Mucosa of stomach (tissue), 1 donor: ENCODE data around the gene P2RY10.

Source experiments
- H3K27me3 ChIP-seq: one replicate; pipeline ENCODE4 v1.7.0; 2013; ENCODE audit warnings: mild to moderate bottlenecking, low read length; ENCODE audit not compliant: control insufficient read depth, insufficient read depth
- H3K36me3 ChIP-seq: one replicate; pipeline ENCODE4 v1.7.0; 2013; ENCODE audit warnings: low read length; ENCODE audit not compliant: control insufficient read depth, insufficient read depth
- H3K4me1 ChIP-seq: one replicate; pipeline ENCODE4 v1.7.0; 2013; ENCODE audit warnings: mild to moderate bottlenecking, low read length; ENCODE audit not compliant: control insufficient read depth, insufficient read depth
- H3K4me3 ChIP-seq: one replicate; pipeline ENCODE4 v1.7.0; 2013; ENCODE audit warnings: low read length
- H3K9ac ChIP-seq: one replicate; pipeline ENCODE4 v1.7.0; 2013; ENCODE audit warnings: mild to moderate bottlenecking, low read length, moderate library complexity
- H3K9me3 ChIP-seq: one replicate; pipeline ENCODE4 v1.7.0; 2013; ENCODE audit warnings: mild to moderate bottlenecking, low read length, moderate library complexity; ENCODE audit not compliant: control insufficient read depth
- donor health status: Pancreatic carcinoma.

P2RY10 gene

GRCh38 chrX:78945186-78945912, at the start of gene P2RY10:
TSS of gene P2RY10 (plus strand) at chrX:78945391. CDS start at chrX:78960521, 15,130 bp downstream.
- no peaks in the 10 kb centered on the region for H3K27me3 ChIP-seq
- no peak within 1 kb of the TSS for H3K9ac ChIP-seq
- no peaks in the 10 kb centered on the region for H3K36me3 ChIP-seq
- H3K4me1 ChIP-seq = no peaks in the 10 kb centered on the region
- H3K4me3 ChIP-seq = no peak within 1 kb of the TSS
- no peaks in the 10 kb centered on the region for H3K9me3 ChIP-seq

GRCh38 chrX:78922754-78923153, 22.4 kb upstream of the P2RY10 start:
- H3K9ac ChIP-seq = no peak overlapping the region
- H3K9me3 ChIP-seq = no peaks in the 10 kb centered on the region
- no peak overlapping the region for H3K4me3 ChIP-seq
- no peaks in the 10 kb centered on the region for H3K4me1 ChIP-seq
- H3K36me3 ChIP-seq = no peaks in the 10 kb centered on the region
- H3K27me3 ChIP-seq = no peaks in the 10 kb centered on the region

GRCh38 chrX:78923198-78924015, 21.8 kb upstream of the P2RY10 start:
- H3K4me1 ChIP-seq = no peaks in the 10 kb centered on the region
- H3K9me3 ChIP-seq = no peaks in the 10 kb centered on the region
- H3K9ac ChIP-seq = no peak overlapping the region
- H3K36me3 ChIP-seq = no peaks in the 10 kb centered on the region
- no peaks in the 10 kb centered on the region for H3K27me3 ChIP-seq
- H3K4me3 ChIP-seq = no peak overlapping the region

- Histone ChIP-seq H3K27me3 (no peaks in the 10 kb centered on the region), H3K9ac (no peak overlapping the region), H3K4me1 (no peaks in the 10 kb centered on the region), H3K4me3 (no peak overlapping the region), H3K9me3 (no peaks in the 10 kb centered on the region), H3K36me3 (no peaks in the 10 kb centered on the region)
Observed at GRCh38 chrX:78931814-78932213, 13.4 kb upstream of the P2RY10 start.

- Histone ChIP-seq H3K9me3 (no peaks in the 10 kb centered on the region), H3K27me3 (no peaks in the 10 kb centered on the region), H3K9ac (no peak overlapping the region), H3K4me3 (no peak overlapping the region), H3K36me3 (no peaks in the 10 kb centered on the region), H3K4me1 (no peaks in the 10 kb centered on the region)
Observed at GRCh38 chrX:78934866-78935265, 10.3 kb upstream of the P2RY10 start.

- Histone ChIP-seq H3K36me3 (no peaks in the 10 kb centered on the region), H3K9ac (no peak overlapping the region), H3K27me3 (no peaks in the 10 kb centered on the region)
Observed at GRCh38 chrX:78944351-78944750, 840 bp upstream of the P2RY10 start.

GRCh38 chrX:78946178-78946931, 1.2 kb downstream of the P2RY10 start:
- no peak overlapping the region for H3K4me3 ChIP-seq
- no peaks in the 10 kb centered on the region for H3K9me3 ChIP-seq
- H3K27me3 ChIP-seq = no peaks in the 10 kb centered on the region
- H3K36me3 ChIP-seq = no peaks in the 10 kb centered on the region
- no peak overlapping the region for H3K9ac ChIP-seq
- H3K4me1 ChIP-seq = no peaks in the 10 kb centered on the region

More at GRCh38 chrX:78944351-78944750, 840 bp upstream of the P2RY10 start:
- no peaks in the 10 kb centered on the region for H3K4me1 ChIP-seq
- H3K9me3 ChIP-seq = no peaks in the 10 kb centered on the region
- no peak overlapping the region for H3K4me3 ChIP-seq

GRCh38 chrX:78950009-78950835, 5.0 kb downstream of the P2RY10 start:
- Histone ChIP-seq H3K4me3 (no peak overlapping the region), H3K4me1 (no peaks in the 10 kb centered on the region)

GRCh38 chrX:78957049-78957767, 12.0 kb downstream of the P2RY10 start:
- Histone ChIP-seq H3K9ac (no peak overlapping the region), H3K27me3 (no peaks in the 10 kb centered on the region), H3K4me1 (no peaks in the 10 kb centered on the region), H3K36me3 (no peaks in the 10 kb centered on the region), H3K4me3 (no peak overlapping the region), H3K9me3 (no peaks in the 10 kb centered on the region)

More at GRCh38 chrX:78950009-78950835, 5.0 kb downstream of the P2RY10 start:
- Histone ChIP-seq H3K27me3 (no peaks in the 10 kb centered on the region), H3K9ac (no peak overlapping the region), H3K36me3 (no peaks in the 10 kb centered on the region), H3K9me3 (no peaks in the 10 kb centered on the region)

- no peak overlapping the region for H3K4me3 ChIP-seq
- H3K36me3 ChIP-seq = no peaks in the 10 kb centered on the region
- no peaks in the 10 kb centered on the region for H3K4me1 ChIP-seq
- H3K9ac ChIP-seq = no peak overlapping the region
- H3K27me3 ChIP-seq = no peaks in the 10 kb centered on the region
- H3K9me3 ChIP-seq = no peaks in the 10 kb centered on the region
Observed at GRCh38 chrX:78957768-78958130, 12.6 kb downstream of the P2RY10 start.
